ENCODE data around the gene LSM7.
"Not testable (repeated sequence)": the region's sequence is repeated elsewhere in the genome, so short reads cannot be mapped to it uniquely, and the experiment has no call there.

The LSM7 gene

DNA sequence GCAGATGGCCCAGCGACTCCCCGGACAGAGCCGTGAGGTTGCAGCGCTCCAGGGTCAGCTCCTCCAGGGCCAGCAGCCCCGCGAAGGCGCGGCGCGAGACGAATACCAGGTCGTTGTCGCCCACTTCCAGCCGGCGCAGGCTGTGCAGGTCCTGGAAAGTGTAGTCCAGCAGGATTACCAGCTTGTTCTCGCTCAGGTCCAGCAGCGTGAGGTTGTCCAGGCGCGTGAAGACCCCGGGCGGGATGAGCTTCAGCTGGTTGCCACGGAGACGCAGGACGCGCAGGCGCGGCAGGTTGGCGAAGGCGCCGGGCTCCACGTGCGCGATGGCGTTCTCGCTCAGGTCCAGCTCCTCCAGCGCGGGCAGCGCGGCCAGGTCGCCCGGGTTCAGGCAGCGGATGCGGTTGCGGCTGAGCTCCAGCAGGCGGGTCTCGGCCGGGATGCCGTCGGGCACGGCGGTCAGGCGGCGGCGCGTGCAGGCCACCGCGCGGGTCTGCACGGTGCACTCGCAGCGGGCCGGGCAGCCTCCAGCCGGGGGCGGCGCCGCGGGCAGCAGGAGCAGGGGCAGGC is 37.1 kb downstream of the LSM7 start:
- DNase-seq, result no peak

DNA sequence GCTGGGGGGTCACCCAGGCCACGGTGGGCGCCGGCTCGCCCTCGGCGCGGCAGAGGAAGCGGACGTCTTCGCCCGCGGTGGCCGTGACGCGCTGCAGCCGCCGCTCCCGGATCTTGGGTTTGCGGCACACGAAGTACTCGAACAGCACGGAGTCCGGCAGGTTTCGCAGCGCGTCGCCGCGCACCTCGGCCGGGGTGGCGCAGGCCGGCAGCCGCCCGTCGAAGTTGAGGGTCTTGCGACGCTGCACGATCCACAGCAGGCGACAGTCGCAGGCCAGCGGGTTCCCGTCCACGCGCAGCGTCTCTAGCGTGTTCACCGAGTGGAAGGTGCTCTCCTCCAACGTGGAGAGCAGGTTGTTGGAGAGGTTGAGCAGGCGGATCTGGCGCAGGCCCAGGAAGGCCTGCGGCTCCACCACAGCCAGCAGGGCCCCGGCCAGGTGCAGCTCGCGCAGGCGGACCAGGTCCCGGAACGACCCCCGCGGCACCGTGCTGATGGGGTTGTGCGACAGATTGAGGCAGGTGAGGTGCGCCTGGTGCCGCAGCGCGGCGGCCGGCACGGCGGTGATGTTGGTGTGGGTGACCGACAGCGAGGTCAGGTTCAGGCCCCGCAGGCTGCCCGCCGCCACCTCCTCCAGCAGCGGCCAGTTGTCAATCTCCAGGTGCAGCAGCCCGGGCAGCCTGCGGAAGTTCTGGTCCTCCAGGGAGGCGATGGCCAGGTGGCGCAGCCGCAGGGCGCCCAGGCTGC is 37.8 kb downstream of the LSM7 start:
- DNase-seq, result no peak

DNA sequence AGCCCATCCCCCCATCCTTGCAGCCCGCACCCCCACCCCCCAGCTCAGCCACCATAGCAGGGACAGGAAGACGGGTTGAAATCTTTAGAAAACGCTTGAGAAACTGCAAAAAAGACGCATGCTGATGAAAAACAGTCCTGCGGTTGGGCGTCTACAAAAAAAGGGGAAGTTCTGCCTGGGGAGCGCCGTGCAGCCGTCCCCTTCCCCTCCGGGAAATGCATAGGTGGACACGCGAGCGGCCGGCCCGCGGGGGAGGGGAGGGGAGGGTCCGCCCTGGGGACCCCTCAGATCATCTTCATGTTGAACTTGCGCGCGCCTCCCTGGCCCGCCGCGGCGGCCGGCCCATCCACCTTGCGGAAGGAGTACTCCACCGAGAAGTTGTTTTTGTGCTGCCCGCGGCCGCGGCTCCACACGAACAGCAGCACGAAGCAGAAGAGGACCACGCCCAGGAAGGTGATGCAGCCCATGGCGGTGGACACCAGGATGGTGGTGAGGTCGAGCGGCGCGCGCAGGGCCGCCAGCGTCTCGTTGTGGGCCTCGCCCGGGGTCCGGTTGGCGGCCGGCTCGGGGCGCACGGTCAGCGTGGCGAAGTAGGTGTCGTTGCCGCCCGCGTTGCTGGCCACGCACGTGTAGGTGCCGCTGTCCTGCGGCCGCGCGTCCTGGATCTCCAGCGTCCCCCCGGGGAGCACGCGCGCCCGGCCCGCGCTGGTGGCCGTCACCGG is 38.5 kb downstream of the LSM7 start:
- peak; percentile 95 to 97 for DNase-seq

DNA sequence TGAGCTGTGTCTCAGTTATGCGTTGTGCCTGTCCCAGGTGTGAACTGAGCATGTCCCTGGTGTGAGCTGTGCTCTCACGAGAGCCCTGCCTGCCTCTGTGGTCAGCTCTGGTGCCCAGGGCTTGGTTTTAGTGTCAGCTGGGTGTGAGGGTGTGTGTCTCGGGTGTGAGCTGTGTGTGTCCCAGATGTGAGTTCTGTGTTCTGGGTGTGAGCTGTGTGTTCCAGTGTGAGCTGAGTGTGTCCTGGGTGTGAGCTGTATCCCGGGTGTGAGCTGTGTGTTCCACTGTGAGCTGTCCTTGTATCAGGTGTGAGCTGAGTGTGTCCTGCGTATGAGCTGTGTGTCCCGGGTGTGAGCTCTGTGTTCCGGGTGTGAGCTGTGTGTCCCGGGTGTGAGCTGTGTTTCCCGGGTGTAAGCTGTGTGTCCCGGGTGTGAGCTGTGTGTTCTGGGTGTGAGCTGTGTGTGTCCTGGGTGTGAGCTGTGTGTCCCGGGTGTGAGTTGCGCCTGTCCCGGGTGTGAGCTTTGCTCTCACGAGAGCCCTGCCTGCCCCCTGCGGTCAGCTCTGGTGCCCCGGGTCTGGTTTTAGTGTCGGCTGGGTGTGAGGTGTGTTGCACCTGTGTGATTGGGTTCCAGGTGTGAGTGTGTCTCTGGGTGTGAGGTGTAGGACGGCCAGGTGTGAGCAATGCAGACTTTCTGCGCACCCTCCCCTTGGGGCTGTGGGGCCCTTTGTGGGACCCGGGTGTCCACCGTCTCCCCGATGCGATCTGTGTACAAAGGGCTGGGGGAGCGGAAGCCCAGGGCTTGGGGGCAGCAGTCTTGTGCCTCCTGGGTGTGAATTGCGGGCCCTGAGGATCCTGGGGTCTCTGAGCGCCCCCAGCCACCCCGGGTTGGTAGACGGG is 39.3 kb downstream of the LSM7 start:
- DNase-seq, result no peak

DNA sequence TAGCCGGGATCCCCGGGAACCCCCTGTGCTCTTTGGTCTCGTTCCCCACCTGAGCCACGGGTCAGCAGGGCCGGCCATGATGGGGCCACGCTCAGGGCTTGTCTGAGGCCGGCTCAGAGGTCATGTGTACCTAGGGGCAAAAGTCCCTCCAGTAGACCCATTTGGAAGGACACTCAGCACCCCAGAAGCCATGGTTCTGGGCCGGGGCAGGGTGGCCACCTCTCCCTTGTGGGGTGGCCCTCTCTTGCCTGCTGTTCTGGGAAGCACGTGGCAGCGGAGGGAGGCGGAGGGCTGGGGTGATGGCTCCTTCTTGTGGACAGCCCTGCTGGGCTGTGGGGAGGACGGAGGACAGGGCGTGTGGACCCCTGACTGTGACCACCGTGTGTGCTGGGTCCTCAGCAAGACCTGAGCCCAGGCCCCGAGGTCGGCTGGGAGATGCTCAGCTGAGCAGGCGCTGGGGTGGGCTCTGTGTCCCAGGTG is 40.0 kb downstream of the LSM7 start:
- peak in 1 of 2 experiments; percentile 76 for DNase-seq

DNA sequence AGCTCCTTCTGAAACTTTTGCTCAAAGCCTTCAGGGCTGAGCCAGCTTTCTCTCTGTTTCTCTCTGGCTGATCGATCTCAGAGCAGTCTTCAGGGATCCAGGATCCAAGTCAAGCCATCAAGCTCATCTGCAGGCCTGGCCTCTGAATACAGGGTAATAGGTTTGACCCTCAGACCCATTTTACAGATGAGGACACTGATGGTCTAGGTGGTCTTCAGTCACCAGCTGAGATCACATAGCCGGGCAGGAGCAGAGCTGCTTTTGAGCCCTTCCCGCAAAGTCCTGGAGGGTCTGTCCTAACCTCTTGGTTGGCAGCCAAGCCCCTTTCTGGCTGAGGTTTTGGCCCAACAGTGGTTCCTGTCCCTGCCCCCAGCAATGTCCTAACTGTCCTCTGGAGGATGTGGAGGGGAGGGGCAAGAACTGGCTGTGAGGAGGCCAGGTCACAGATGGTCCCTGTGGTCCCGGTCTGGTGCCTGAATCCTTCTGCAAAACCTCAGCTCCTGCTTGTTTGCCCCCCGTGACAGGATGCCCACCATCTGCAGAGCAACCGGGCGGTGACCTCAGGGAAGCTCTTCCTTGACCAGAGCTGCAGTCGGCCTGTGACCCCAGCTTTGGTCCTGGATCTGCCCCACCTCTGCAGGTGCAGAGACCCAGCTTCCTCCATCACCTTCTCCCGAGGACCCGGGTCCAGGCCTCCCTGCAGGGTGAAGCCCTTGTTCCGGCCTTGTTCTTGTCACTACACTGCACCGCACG is 40.6 kb downstream of the LSM7 start:
- DNase-seq, result no peak

DNA sequence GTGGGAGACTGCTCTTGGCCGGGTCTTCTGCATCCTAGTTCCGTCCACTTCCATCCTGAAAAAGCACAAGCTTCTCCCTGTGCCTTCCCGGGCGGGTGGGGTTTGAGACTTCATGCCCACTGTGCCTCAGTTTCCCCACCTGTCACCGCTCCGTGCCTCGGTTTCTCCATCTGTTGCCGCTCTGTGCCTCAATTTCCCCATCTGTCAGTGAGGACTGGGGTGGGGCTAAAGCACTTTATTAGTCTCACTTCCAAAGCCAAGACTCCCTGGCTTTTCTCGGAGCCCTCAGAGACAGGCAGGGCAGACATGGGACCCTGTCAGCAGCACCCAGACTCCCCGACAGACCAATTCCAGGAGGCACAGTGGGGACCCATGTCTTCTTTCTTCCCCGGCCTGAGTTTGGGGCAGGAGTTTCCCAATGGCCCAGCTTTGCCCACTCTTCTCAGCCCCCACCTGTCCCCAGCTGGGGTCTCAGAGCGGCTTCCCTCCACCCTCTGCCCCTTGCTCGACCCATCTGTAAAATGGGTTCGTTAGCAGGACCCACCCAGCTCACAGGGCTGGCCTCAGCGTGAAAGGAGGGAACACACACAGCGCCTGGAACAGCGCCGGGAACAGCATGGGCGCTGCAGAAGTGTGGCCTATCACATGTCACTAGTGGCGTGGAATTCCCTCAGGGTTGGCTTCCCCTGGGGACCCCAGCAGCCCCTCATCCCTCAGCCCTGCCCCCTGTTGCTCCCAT is 41.8 kb downstream of the LSM7 start:
- no peak for DNase-seq

DNA sequence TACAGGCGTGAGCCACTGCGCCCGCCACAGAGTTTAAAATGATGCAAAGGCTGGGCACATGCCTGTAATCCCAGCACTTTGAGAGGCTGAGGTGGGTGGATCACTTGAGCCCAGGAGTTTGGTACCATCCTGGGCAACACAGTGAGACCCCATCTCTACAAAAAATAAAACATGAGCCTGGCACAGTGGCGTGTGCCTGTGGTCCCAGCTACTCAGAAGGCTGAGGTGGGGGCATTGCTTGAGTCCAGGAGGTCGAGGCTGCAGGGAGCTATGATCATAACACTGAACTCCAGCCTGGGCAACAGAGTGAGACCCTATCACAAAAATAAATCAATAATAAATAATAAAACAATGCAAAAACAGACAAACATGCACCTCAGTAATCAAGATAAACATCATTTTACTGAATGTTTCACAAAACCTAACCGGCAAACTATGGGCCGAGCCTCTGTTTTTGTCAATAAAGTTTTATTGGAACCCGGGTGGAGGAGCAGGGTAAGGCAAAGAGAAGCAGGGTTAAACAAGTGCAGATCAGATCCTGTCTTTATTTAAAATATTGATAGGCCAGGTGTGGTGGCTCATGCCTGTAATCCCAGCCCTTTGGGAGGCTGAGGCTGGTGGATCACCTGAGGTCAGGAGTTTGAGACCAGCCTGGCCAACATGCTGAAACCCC is 44.4 kb downstream of the LSM7 start:
- no peak for DNase-seq

DNA sequence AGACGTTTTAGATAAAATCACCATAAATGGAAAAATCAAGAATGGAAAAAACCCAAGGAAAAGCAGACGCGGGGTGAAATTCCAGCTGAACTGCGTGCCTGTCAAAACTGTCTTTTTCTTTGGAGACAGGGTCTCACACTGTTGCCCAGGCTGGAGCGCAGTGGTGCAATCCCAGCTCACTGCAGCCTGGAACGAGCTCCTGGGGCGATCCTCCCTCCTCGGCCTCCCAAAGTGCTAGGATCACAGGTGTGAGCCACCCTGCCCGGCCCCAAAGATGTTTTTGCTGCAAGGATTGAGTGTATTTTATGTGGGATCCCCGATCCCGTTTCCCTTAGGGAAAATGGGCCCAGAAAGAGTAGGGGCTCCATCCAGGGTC is 45.5 kb downstream of the LSM7 start:
- no peak for DNase-seq

DNA sequence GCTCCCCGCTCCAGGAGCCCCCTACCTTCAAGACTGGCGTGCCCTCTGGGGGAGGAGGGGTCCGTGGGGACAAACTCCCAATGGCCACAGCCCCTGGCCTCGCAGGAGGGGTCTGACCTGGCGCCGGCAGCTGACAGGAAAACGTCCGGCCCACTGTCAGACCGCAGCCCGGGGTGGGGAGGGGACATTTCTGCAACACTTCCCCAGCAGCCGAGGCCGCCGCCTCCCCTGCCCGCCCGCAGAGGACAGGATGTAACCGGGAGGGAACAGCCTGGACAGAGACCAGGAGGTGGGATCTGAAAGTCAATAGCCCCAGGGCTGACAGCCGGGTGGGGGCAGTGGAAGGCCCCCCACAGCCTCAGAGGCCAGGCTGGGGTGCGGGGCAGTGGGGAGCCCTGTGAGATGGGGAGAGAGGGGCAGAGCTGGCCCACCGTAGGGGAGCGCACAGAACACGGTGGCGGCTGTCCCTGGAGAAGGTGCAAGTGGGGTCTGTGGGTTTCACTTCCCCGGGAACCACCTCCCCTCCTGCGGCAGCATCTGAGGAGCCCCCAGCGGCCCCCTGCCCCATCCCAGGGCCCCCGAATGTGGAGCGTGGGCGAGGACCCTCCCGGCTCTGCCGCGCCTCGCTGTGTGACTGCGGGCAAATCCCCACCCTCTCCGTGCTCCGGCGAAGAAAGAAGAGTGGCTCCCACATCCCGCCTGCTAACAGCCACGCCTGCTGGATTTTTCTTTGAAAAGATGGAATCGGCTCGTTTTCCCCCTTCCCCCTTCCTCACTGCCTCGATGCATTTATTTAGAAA is 46.1 kb downstream of the LSM7 start, which contains the start of gene PEAK3:
Gene PEAK3 (minus strand): TSS at position 114 of the 800 bp plus-strand sequence. CDS start 1,244 bp downstream, outside the sequence.
- DNase-seq, result peak; percentile 36 to 53

DNA sequence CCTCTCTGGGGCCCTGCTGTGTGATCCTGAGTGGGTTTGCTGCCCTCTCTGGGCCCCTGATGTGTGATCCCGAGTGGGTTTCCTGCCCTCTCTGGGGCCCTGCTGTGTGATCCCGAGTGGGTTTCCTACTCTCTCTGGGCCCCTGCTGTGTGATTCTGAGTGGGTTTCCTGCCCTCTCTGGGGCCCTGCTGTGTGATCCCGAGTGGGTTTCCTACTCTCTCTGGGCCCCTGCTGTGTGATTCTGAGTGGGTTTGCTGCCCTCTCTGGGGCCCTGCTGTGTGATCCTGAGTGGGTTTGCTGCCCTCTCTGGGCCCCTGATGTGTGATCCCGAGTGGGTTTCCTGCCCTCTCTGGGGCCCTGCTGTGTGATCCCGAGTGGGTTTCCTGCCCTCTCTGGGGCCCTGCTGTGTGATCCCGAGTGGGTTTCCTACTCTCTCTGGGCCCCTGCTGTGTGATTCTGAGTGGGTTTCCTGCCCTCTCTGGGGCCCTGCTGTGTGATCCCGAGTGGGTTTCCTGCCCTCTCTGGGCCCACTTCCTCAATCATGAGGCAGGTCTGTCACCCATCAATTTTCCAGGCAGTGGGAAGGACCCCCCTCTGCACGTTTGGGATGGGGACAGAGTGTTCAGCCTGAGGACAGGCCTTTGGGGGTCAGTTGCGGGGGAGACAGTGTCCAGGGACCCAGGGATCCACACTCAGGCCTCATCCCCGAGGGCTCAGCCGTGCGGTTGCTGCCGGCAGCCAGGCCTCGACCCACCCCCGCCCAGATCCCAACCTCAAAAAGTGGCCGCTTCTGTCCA is 46.9 kb downstream of the LSM7 start:
- not testable (repeated sequence) for DNase-seq

DNA sequence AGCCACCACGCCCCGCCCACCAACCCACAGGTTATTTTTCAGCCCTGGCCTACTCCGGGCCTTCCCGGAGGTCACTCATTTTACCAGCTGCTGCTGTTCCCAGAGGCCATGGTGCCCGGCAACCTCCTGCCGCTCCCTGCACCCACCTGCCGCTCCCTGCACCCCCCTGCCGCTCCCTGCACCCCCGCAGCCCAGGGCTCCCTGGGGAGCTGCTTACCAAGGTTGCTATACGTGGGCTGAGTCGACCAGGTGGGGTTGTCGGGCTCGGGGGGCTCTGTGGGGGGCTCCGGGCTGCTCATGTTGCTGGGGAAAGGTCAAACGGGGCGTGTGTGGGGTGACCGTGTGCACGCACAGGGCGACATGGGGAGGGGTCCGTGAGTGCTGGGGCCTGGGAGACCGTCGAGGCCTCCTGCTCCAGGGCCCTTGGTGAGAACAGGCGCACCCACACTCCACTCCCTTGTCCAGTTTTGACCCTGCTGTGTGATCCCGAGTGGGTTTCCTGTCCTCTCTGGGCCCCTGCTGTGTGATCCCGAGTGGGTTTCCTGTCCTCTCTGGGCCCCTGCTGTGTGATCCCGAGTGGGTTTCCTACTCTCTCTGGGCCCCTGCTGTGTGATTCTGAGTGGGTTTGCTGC is 47.6 kb downstream of the LSM7 start:
- no peak for DNase-seq

DNA sequence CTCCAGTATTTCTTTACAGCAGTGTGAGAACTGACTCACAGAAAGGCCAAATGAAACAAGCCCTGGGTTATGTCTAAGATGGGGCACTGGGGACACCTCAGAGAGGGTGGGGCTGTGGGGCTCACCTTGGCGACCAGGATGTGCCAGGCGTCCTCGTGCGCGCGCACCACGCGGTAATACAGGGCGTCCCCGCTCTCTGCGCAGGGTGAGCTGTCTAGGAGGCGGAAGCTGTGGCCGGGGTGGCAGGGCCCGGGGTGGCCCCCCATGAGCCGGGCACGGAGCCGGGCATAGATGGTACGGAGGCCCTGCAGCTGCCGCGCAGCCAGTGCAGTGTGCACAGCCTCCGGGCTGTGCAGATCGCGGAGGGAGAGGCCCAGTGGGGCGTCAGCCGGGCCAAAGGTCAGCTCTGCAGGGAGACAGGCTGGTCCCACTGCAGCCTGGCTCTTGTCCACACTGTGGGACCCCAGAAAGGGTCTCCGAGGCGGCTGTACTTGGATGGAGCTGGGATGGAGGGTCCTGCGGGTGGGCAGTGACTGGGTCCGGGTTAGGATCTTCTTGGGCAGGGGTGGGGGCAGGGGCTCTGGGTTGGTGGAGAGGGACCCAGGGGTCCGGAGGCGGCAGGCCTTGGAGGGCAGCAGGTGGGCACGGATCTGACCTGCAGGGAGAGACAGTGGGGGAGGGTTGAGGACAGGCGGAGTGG is 49.8 kb downstream of the LSM7 start:
- DNase-seq, result no peak

DNA sequence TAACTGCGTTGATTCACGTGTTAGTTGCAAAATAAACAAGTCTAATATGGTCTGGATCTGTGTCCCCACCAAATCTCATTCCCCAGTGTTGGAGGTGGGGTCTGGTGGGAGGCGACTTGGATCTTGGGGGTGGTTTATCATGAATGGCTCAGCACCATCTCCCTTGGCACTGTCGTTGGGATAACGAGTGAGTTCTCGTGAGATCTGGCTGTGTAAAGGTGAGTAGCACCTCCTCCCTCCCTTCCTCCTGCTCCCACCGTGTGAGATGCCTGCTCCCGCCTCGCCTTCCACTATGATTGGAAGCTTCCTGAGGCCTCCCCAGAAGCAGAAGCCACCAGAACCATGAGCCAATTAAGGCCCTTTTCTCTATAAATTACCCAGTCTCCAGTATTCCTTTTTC is 51.2 kb downstream of the LSM7 start:
- no peak for DNase-seq

DNA sequence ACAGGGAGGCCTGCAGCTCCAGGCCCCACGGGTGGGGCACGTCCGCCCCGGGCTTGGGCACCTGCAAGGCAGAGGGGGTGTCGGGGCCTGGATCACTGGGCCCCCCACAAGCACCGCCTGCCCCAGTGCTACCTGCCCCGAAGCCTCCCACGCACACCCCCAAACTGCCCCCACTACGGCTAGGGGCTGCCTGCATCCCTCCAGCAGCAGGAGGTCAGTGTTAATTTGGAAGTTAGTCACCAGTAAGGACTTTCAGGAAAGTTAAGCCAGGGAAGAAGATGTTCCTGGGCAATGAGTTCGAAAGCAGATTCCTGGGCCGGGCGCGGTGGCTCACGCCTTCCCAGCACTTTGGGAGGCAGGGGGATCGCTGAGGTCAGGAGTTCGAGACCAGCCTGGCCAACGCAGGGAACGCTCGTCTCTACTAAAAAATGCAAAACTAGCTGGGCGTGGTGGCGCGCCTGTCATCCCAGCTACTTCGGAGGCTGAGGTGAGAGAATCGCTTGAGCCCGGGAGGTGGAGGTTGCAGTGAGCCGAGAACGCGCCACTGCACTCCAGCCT is 51.9 kb downstream of the LSM7 start:
- DNase-seq, result no peak

DNA sequence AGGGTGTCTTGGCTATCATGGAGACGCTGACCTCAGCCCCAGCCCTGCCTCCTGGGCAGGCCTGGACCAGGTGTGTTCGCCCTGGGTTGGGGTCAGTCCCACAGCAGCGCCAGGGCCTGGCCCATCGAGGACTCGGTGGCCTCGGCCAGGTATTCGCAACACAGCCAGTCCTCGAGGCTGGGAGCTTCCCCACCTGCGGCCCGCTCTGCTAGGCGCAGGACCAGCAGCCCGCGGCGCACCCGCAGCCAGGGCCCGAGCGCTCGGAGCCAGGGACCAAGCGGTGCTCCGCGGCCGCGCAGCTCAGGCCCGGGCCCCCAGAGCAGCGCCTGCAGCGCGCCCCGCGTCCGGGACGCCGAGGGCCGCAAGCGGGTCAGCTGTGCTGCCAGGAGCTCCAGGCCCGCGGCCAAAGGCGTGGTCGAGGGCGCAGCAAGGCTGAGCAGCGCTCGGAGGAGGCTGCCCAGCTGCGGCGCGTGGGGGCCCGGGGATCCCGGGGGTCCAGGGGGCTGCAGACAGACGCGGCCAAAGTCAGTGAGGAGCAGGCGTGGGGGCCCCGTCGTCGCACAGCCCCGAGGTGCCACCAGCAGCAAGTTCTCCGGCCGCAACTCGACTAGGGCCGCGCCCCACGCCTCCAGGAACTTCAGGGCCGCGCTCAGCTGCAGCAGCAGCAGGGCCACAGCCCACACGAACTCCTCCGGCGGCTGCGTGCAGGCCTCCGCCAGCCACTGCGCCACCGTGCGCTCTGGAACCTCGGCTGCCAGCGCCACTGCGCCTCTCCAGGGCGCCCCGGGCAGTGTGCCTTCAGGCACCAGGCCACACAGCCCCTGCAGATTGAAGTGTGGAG is 52.6 kb downstream of the LSM7 start:
- DNase-seq, result no peak

All from Kasumi-1 (cell line).